H9 (cell line): ENCODE measurements around the gene ZIC4. TPM values are rescaled to one million over a fixed set of nuclear protein-coding genes. Genes with fewer than 3 reads are reported as not detected.

Experiments used
- DNase-seq: peaks from one replicate; pipeline ENCODE4 v3.0.0-alpha.2; 2017
- H2AFZ ChIP-seq: one replicate; pipeline ENCODE4 v1.6.1; 2013; ENCODE audit warnings: mild to moderate bottlenecking, low read length, control low read depth, moderate library complexity
- H2AK5ac ChIP-seq: 2 replicates; pipeline ENCODE4 v1.6.1; 2013; ENCODE audit warnings: low read length, control low read depth, mixed read lengths; ENCODE audit not compliant: insufficient read length
- H2BK120ac ChIP-seq: one replicate; pipeline ENCODE4 v1.6.1; 2013; ENCODE audit warnings: low read depth, mild to moderate bottlenecking, low read length, control low read depth, inconsistent platforms; ENCODE audit not compliant: poor library complexity, severe bottlenecking
- H2BK12ac ChIP-seq: 2 replicates; pipeline ENCODE4 v1.6.1; 2013; ENCODE audit warnings: low read length, control low read depth, mixed read lengths, low read depth; ENCODE audit not compliant: insufficient read length
- H2BK15ac ChIP-seq: 2 replicates; pipeline ENCODE4 v1.6.1; 2013; ENCODE audit warnings: low read depth, low read length, control low read depth
- H2BK20ac ChIP-seq: one replicate; pipeline ENCODE4 v1.6.1; 2013; ENCODE audit warnings: low read depth, mild to moderate bottlenecking, low read length, control low read depth, inconsistent platforms; ENCODE audit not compliant: poor library complexity, severe bottlenecking
- H2BK5ac ChIP-seq: 2 replicates; pipeline ENCODE4 v1.6.1; 2013; ENCODE audit warnings: low read length, control low read depth, mixed read lengths; ENCODE audit not compliant: insufficient read length
- H3K14ac ChIP-seq: 2 replicates; pipeline ENCODE4 v1.6.1; 2013; ENCODE audit warnings: low read length, control low read depth; ENCODE audit not compliant: insufficient read depth
- H3K18ac ChIP-seq: 2 replicates; pipeline ENCODE4 v1.6.1; 2013; ENCODE audit warnings: low read depth, mild to moderate bottlenecking, mixed read lengths, low read length, control low read depth; ENCODE audit not compliant: insufficient read length
- H3K23ac ChIP-seq: 2 replicates; pipeline ENCODE4 v1.6.1; 2013; ENCODE audit warnings: low read length, control low read depth, mixed read lengths, low read depth; ENCODE audit not compliant: insufficient read length
- H3K23me2 ChIP-seq: 2 replicates; pipeline ENCODE4 v1.6.1; 2013; ENCODE audit warnings: low read depth, mild to moderate bottlenecking, mixed read lengths, low read length, control low read depth; ENCODE audit not compliant: insufficient read length, poor library complexity, severe bottlenecking
- H3K27ac ChIP-seq: 2 replicates; pipeline ENCODE4 v1.5.1; 2013; ENCODE audit warnings: low read length, control low read depth, mixed read lengths, low read depth; ENCODE audit not compliant: insufficient read length
- H3K27me3 ChIP-seq: 2 replicates; pipeline ENCODE4 v1.6.1; 2013; ENCODE audit warnings: low read length, control low read depth, inconsistent platforms; ENCODE audit not compliant: insufficient read depth
- H3K4ac ChIP-seq: 2 replicates; pipeline ENCODE4 v1.6.1; 2013; ENCODE audit warnings: low read depth, mild to moderate bottlenecking, control low read depth, inconsistent platforms, low read length, moderate library complexity
- H3K4me1 ChIP-seq: 2 replicates; pipeline ENCODE4 v1.6.1; 2013; ENCODE audit warnings: low read length, control low read depth, inconsistent platforms; ENCODE audit not compliant: insufficient read depth
- H3K4me2 ChIP-seq: 2 replicates; pipeline ENCODE4 v1.6.1; 2013; ENCODE audit warnings: low read length, control low read depth, mixed read lengths; ENCODE audit not compliant: insufficient read length, insufficient read depth
- H3K56ac ChIP-seq: 2 replicates; pipeline ENCODE4 v1.6.1; 2013; ENCODE audit warnings: low read depth, mild to moderate bottlenecking, mixed read lengths, low read length, control low read depth; ENCODE audit not compliant: insufficient read length
- H3K79me1 ChIP-seq: 2 replicates; pipeline ENCODE4 v1.6.1; 2013; ENCODE audit warnings: low read depth, mild to moderate bottlenecking, moderate library complexity, low read length, control low read depth, inconsistent platforms; ENCODE audit not compliant: insufficient read depth, poor library complexity, severe bottlenecking
- H3K79me2 ChIP-seq: 2 replicates; pipeline ENCODE4 v1.6.1; 2013; ENCODE audit warnings: low read length, control low read depth, inconsistent platforms; ENCODE audit not compliant: insufficient read depth
- H3K9ac ChIP-seq: 2 replicates; pipeline ENCODE4 v1.6.1; 2013; ENCODE audit warnings: low read length, control low read depth, mixed read lengths; ENCODE audit not compliant: insufficient read length; ENCODE audit errors: extremely low read depth
- H3K9me3 ChIP-seq: one replicate; pipeline ENCODE4 v1.6.1; 2013; ENCODE audit warnings: low read depth, low read length, inconsistent platforms; ENCODE audit not compliant: control insufficient read depth
- H3T11ph ChIP-seq: one replicate; pipeline ENCODE4 v1.6.1; 2013; ENCODE audit warnings: mild to moderate bottlenecking, low read length, control low read depth, inconsistent platforms
- H4K20me1 ChIP-seq: one replicate; pipeline ENCODE4 v1.6.1; 2013; ENCODE audit not compliant: control insufficient read depth, insufficient read length, insufficient read depth
- H4K5ac ChIP-seq: 2 replicates; pipeline ENCODE4 v1.6.1; 2013; ENCODE audit warnings: low read depth, mild to moderate bottlenecking, mixed read lengths, low read length, control low read depth; ENCODE audit not compliant: insufficient read length
- H4K8ac ChIP-seq: replicated peaks from 2 replicates; pipeline ENCODE4 v1.6.1; 2013; ENCODE audit warnings: low read length, control low read depth, mixed read lengths, low read depth; ENCODE audit not compliant: insufficient read length
- H4K91ac ChIP-seq: 2 replicates; pipeline ENCODE4 v1.6.1; 2013; ENCODE audit warnings: low read depth, mild to moderate bottlenecking, moderate library complexity, mixed read lengths, low read length, control low read depth; ENCODE audit not compliant: insufficient read length
- H3K27ac Mint-ChIP-seq, 3 experiments: 2 replicates in 2 of 3; 3 replicates in 1 of 3; pipeline ENCODE4 v1.8.0; 2020 to 2021; ENCODE audit warnings: mixed read lengths in 3 of 3, mild to moderate bottlenecking in 1 of 3, moderate library complexity in 1 of 3
- H3K27me3 Mint-ChIP-seq: 2 replicates; pipeline ENCODE4 v1.8.0; 2021; ENCODE audit warnings: low read depth, mild to moderate bottlenecking, moderate library complexity, mixed read lengths
- H3K36me3 Mint-ChIP-seq, 3 experiments: 2 replicates in 2 of 3; 3 replicates in 1 of 3; pipeline ENCODE4 v1.8.0; 2020 to 2021; ENCODE audit warnings: low read depth in 3 of 3, mixed read lengths in 3 of 3; ENCODE audit not compliant: insufficient read depth in 1 of 3
- H3K4me1 Mint-ChIP-seq, 2 experiments: 2 replicates each; pipeline ENCODE4 v1.8.0; 2020; ENCODE audit warnings: mixed read lengths in 2 of 2
- H3K4me3 Mint-ChIP-seq, 2 experiments: 2 replicates in 1 of 2; 3 replicates in 1 of 2; pipeline ENCODE4 v1.8.0; 2020 to 2021; ENCODE audit warnings: mild to moderate bottlenecking in 2 of 2, mixed read lengths in 2 of 2, moderate library complexity in 1 of 2
- H3K9me3 Mint-ChIP-seq, 2 experiments: 2 replicates in 1 of 2; 3 replicates in 1 of 2; pipeline ENCODE4 v1.8.0; 2020; ENCODE audit warnings: mild to moderate bottlenecking in 2 of 2, mixed read lengths in 2 of 2, moderate library complexity in 1 of 2
- WGBS: extraction: QIAGEN DNeasy Blood & Tissue Kit; methylation state at CpG from one replicate; pipeline ENCODE4 v1.1.7; 2013; ENCODE audit warnings: missing lambda C conversion rate, low lambda C conversion rate, mixed read lengths; ENCODE audit not compliant: insufficient read length; ENCODE audit errors: extremely low coverage; 5-methylcytosine and 5-hydroxymethylcytosine counted together
- total RNA-seq: library from RNA; stranded (reverse); gene quantifications from 2 replicates; pipeline ENCODE4 v1.2.1, GENCODE V29; 2021
- TF ChIP-seq, protein P1 (sequence below): fragments of 200-600 bp; sonication (generic); conservative IDR thresholded peaks from 3 replicates; pipeline ENCODE4 v1.8.0; 2021; ENCODE audit warnings: antibody characterized with exemption, mild to moderate bottlenecking

The ZIC4 gene
- total RNA-seq, 1 experiment from 2014 or later, result not detected

DNA sequence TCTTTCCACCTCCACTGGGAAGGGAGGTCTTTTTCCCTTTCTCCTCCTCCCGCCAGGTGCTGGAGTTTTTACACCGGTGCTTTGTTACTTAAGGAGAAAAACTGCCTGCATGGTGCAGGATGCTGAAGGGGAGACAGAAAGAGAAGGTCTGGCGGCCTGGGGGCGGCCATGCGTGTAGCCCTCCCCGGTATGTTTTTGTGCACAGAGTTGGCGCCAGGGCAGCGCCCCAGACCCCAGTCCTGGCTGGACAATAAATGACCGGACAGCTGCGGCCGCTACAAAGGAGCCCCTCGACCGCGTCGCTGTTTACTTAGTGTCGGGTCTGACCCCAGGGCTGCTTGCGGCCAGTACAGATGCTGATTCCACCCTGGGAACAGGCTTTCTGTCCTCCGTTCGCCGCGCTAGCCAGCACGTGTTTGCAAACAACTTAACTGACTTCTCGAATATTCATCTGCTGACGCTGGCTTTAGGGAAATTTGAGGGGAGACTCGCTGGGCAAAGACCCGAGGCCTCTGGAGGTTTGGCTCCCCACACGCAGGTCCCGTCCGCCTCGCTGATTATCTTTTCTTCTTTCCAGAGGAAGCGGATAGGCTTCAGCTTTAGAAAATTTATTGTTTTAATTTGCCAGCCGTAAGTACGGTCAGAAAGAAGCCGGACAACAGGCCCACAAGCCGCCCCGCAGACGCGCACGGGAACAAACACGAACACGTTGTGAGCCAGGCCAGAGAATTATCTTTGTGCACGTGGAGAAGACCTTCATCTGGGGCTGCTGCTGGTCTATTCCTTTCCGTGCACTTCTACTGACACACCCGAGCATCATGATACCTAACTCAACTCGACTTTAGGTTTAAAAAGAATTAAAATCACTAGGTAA, 46.9 kb downstream of the ZIC4 start:
- DNase-seq, result peak; percentile 62
- no peak overlapping the region for H3K9ac ChIP-seq
- no peak overlapping the region for H4K8ac ChIP-seq
- no peak overlapping the region for H3K23ac ChIP-seq
- no peak overlapping the region for H4K91ac ChIP-seq
- Mint-ChIP-seq H3K27ac (no peak overlapping the region), H3K9me3 (peaks cover 0 to 3% of the 10 kb centered on the region in 2 experiments; a peak in 1 of 5 replicates), H3K4me1 (peaks cover 49 to 65% of the 10 kb centered on the region in 2 experiments), H3K36me3 (no peaks in the 10 kb centered on the region), H3K4me3 (peak overlapping the region in 1 of 2 experiments; percentile 65; a peak in 4 of 5 replicates), H3K27me3 (peaks cover 100% of the 10 kb centered on the region)
- no peak overlapping the region for H2BK15ac ChIP-seq
- H2AK5ac ChIP-seq, result no peak overlapping the region
- TF ChIP-seq, protein P1, sequence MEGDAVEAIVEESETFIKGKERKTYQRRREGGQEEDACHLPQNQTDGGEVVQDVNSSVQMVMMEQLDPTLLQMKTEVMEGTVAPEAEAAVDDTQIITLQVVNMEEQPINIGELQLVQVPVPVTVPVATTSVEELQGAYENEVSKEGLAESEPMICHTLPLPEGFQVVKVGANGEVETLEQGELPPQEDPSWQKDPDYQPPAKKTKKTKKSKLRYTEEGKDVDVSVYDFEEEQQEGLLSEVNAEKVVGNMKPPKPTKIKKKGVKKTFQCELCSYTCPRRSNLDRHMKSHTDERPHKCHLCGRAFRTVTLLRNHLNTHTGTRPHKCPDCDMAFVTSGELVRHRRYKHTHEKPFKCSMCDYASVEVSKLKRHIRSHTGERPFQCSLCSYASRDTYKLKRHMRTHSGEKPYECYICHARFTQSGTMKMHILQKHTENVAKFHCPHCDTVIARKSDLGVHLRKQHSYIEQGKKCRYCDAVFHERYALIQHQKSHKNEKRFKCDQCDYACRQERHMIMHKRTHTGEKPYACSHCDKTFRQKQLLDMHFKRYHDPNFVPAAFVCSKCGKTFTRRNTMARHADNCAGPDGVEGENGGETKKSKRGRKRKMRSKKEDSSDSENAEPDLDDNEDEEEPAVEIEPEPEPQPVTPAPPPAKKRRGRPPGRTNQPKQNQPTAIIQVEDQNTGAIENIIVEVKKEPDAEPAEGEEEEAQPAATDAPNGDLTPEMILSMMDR, result no peak
- no peaks in the 10 kb centered on the region for H3K4me1 ChIP-seq
- H3K4ac ChIP-seq, result no peak overlapping the region
- peak overlapping the region; percentile 18 for H3K4me2 ChIP-seq
- peaks cover 70% of the 10 kb centered on the region for H3K27me3 ChIP-seq
- no peak overlapping the region for H2BK20ac ChIP-seq
- H2BK120ac ChIP-seq, result no peak overlapping the region
- H3K79me1 ChIP-seq, result no peaks in the 10 kb centered on the region
- no peak overlapping the region for H3K27ac ChIP-seq
- H2BK5ac ChIP-seq, result no peak overlapping the region
- no peak overlapping the region for H4K5ac ChIP-seq
- H3T11ph ChIP-seq, result no peak overlapping the region
- no peak overlapping the region for H2BK12ac ChIP-seq
- no peak overlapping the region for H3K56ac ChIP-seq
- no peaks in the 10 kb centered on the region for H3K9me3 ChIP-seq
- H4K20me1 ChIP-seq, result no peaks in the 10 kb centered on the region
- no peak overlapping the region for H2AFZ ChIP-seq
- no CpG with 5 or more reads among the region's 45 CpGs for WGBS
- no peaks in the 10 kb centered on the region for H3K79me2 ChIP-seq
- no peak overlapping the region for H3K18ac ChIP-seq
- H3K14ac ChIP-seq, result no peak overlapping the region
- H3K23me2 ChIP-seq, result peaks cover 12% of the 10 kb centered on the region
